ENCODE data around the gene SERTAD1.
"Not testable (repeated sequence)": the region's sequence is repeated elsewhere in the genome, so short reads cannot be mapped to it uniquely, and the experiment has no call there.

Gene SERTAD1

DNA sequence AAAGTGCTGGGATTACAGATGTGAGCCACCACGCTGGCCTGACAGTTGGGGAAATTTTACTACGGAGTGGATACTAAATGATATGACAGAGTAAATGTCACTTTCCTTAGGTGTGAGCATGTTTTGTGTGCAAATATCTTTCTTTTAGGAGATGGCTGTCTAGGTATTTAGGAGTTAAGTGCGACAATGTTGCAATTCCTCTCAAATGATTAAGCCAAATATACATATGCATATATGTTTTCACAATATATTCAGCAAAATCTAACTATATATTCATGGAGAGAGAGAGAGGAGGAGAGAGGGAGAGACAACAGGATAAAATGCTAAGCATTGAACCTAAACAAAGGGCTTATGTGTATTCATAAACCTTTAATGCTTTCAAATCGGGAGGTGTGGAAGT, 23.7 kb upstream of the SERTAD1 start:
- DNase-seq: no peak

DNA sequence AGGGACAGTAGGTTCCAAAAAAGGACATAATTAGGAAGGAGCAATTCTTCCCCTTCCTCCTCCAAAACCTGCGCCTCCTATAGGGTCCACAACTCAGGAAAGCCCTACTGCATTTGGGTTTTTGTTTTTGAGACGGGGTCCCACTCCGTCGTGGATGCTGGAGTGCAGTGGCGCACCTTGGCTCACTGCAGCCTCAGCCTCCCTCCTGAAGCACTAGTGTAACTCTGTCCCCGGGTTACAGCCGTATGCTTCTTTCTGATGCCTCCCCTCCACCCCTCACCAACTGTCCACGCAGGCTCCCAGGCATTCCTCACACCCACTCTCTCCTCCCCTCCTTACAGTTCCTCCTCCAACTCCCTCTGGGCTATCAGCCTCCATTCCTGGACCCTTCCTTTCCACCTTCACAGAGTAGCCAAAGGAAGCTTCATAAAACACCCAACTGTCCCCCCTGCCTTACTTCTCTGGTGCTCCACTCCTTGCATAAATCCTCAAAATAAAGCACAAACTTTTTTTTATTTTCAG, 20.5 kb upstream of the SERTAD1 start:
- DNase-seq: no peak

DNA sequence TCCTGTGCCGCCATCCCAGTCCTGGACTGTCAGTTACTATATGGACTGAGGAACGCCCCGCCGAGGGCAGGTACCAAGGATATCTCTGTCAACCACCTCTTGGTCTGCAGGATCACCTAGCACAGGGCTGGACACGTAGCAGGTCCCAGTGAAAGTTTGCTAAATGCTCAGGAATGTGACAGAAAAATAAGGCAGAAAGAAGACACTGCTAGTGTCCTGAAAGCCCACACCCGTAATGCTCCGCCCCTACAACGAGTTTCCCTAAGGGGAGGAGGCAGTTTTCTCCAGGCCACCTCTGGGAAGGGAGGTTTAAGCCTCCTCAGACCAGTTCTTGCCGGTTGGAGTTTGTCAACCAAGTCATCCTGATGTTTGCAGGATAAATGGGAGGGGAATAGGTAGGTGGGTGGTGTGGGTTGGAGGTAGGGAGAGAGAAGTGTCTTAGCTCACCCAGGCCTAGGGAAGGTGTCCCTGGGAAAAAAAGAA, 20.0 kb upstream of the SERTAD1 start:
- DNase-seq: no peak

DNA sequence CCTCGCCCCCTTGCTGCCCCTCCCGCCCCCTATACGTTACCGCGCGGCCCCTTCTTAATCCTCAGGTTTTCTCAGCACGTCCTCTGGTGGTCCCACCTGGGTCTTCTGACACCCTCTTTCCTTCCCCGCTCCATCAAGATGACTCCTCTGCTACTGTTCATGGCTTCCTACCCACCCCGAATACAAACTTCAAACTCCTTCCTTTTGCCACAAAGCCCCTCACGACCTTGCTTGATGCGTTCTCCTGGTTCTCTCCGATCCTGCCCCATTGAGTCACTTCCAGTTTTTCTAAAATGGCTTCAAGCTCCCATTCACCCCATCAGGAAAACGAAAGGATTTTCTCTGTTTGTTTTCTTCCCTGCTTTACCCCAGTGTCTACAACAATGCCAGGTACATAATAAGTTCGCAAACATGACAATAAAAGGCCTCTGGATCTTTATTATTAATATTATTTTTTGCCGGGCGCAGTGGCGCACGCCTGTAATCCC, 19.1 kb upstream of the SERTAD1 start:
- no peak for DNase-seq

DNA sequence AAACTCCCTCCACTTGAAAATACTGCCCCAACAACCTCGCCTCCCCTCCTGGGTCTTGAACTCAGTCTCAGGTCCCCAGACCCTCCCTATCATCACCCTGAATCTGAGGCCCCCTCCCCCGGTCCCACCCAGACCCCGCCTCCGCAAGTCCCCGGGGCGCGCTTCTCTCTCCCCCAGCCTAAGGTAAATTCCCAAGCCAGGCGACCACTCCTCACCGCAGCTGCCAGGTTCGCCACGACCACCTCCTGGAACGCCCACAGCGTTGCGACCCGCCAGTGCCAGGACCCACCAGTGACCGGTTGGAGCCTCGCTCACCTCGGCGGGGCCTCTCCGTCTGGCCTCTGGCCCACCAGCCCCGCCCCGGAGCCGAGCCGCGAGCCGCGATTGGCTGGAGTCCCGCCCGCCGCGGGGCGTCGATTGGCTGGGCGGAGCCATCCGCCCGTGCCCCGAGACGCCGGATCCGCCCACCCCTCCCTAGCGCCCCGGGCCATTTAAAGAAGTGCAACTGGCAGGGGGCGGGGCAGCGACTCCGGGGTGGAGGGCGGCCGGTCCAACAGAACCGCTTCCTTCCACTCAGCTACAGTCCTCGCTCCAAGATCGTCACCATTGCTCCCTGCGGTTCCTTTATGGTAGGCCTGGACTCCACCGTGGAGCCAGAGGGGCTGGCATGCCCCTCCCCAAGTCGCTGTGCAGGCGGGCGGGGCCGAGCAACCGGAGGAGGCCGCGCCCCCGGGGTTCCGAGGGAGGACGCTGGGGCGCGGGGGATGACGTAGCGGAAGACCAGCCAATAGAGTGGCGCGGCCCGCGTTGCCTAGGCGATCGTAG, 18.4 kb upstream of the SERTAD1 start, which contains the start of gene SERTAD3:
SERTAD3 (minus strand) TSS at position 336 of the 825 bp plus-strand sequence. CDS start 2,255 bp downstream, outside the sequence.
- DNase-seq: peak; percentile 90 to 92

DNA sequence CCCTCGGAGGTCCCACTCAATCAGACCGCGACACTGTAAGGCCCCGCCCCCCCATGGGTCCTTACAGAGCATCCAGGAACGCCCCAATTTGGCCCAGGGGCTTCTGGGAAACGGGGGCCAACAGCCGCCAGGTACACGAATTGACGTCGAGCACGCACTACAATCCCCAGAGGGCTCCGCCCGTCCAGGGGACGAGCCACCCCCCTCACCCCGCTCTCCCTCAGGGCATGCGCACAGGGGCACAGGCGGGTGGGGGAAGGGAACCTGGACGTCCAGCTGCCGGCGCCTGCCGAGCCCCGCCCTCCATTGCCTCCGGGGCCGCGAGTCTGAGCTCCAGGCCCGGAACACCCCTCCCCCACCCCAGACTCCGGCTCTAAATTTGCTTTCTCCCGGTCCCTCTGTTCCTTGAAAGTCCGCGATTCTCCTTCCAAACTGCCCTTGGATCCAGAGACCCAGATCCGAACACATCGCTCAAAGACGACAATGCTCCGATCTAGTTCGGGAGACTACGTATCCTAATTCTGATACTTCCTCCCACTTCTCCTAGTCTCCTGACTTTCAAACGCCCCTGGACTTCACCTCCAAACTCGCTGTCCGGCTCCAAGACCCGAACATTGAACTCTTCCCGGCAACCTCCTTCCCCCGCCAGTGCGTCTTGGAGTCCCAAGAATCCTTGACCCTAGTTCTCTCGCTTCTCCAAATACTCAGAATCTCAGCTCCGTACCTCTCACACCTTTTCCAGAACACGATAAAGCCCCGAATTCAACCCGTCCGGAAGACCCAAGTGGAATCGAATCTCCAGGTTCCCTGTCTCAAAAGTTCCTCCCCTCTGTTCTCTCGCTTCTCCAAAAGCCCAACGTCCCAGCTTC, 17.6 kb upstream of the SERTAD1 start:
- DNase-seq: peak; percentile 98 to 99

DNA sequence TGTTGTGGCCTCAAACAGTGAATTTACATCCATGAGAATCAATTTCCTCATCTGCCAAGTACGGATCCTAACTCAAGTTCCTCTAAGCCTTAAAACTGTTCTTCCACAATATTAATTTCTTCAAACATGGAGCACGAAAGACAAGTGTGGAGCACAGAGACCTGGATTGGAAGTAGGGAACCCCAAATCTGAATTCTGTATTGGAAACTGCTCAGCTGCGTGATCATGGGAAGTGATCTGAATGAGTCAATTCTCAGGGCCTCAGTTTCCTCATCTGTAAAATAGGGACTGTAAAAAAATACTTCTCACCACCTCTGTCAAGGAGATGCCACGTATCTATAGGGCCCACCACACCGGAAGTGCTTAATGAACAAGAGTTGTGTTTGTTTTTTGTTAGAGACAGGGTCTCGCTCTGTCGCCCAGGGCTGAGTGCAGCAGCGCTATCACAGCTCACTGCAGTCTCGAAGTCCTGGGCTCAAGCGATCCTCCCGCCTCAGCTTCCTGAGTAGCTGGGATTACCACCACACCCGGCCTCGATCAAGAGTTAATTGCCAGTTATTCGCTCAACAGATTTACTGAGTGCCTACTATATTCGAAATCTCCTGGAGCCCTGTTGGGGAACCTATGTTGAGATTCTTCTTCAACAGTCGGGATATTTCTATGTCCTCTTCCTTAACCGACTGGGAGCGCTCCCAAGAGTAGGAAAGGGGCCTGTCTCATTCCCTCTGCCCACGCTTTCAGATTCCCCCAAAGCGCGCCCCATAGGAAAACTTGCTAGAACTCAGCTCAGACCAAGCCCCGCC, 16.7 kb upstream of the SERTAD1 start:
- DNase-seq: no peak

DNA sequence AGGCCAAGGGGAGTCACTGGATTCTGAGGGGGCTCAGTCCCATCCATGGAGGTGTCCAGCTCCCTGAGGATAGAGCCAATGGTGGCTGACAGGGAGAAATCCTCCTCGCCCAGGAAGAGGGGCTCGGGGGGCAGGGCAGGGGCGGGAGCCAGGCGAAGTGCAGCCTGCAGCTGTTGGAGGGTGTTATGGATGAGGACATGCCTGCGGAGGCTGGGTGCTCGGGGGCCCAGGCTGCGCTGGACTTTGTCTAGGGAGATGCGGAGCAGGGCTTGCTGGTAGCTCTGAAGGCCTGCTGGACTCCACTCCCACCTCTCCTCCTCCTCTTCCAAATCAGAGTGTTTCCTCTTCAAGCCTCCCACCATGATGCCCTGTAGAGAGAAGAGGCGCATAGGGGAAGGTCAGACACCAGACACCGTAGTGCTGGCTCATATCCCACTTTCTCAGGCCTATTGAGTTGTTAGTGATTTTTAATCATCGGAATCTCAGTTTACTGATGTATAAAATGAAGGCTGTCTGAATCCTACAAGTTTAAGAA, 16.0 kb upstream of the SERTAD1 start:
- no peak for DNase-seq

DNA sequence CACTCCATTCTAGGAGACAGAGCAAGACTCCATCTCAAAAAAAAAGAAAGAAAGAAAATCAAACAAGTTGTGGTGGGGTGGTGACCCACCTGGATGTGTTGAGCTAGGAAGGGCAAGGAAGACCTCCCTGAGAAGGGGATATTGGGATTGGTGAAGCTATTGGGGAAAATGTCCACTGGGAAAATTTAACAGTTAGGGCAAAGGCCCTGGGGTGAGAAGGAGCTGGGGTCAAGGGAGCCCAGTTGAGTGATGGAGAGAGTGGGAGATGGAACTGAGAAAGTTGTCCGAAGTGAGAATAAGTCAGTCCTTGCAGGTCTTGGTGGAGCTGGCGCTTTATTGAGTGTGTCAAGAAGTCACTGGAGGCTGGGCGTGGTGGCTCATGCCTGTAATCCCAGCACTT, 12.5 kb upstream of the SERTAD1 start:
- no peak for DNase-seq

DNA sequence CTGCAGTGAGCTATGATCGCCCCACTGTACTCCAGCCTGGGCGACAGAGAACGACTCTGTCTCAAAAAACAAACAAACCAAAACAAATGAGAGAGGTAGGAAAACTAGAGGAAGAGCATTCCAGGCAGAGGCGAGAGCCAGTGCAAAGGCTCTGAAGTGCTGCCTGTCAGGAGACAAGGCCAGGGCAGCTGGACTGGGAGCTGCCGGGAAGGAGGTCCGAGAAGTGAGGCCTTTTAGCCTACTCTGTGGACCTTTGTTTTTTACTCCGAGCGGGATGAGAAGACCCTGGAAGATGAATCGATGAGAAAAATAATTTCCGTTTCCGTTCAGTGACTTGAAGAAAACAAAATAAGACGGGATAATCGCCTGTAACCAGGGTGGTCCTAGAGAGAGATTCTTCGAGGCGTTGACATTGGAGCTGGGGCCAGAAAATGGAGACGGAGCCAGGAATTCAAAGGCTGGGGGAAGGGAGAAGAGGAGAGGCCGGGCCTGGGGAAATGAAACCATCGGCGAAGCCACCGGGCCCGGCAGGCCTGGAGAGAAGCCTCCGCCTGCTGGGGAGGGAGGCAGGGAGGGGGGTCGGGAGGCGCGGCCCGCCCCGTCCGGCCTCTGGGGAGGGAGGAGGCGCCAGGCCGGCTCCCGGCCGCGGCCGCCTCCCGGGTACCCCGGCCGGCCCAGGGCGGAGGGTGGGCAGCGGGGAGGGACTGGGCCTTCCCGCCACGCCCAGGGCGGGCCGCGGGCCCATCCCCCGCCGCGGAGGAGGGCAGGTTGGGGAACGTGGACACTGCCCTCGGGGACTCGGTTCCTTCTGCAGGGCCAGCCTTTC, 7.8 kb upstream of the SERTAD1 start:
- peak; percentile 11 to 38 for DNase-seq

DNA sequence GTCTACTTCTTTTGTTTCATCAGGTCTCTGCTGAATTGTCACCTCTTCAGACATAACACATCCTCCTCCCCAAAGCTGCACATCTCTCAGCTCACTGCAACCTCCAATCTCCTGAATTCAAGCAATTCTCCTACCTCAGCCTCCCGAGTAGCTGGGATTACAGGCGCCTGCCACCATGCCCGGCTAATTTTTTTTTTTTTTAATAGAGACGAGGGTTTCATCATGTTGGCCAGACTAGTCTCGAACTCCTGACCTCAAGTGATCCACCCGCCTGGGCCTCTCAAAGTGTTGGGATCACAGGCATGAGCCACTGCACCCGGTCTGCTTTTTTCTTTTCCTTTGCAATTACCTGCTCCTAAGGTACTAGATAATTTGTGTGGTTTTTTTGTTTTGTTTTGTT, 7.0 kb upstream of the SERTAD1 start:
- DNase-seq: not testable (repeated sequence)

DNA sequence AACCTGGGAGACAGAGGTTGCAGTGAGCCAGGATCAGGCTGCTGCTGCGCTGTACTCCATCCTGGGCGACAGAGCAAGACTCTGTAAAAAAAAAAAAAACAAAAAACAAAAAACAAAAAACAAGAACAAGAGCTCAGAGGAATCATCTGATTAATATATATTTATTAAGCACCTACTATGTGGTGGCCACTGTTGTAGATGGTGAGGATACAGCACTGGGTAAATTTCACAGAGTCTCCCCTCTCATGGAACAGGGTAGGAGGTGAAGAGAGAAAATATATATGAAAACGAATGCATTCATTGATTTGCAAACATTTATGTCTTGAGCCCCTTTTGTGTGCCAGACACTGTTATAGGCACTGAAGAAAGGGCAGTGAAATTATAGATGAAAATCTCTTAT, 5.9 kb upstream of the SERTAD1 start:
- DNase-seq: no peak

DNA sequence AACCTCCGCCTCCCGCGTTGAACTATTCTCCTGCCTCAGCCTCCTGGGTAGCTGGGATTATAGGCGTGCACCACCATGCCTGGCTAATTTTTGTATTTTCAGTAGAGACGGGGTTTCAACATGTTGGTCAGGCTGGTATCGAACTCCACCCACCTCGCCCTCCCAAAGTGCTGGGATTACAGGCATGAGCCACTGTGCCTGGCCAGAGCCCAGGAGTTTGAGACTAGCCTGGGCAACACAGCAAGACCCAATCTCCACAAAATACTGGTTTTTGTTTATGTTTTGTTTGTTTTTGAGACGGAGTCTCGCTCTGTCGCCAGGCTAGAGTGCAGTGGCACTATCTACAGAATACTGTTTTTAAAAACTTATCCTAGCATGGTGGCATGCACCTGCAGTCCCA, 4.5 kb upstream of the SERTAD1 start:
- not testable (repeated sequence) for DNase-seq

DNA sequence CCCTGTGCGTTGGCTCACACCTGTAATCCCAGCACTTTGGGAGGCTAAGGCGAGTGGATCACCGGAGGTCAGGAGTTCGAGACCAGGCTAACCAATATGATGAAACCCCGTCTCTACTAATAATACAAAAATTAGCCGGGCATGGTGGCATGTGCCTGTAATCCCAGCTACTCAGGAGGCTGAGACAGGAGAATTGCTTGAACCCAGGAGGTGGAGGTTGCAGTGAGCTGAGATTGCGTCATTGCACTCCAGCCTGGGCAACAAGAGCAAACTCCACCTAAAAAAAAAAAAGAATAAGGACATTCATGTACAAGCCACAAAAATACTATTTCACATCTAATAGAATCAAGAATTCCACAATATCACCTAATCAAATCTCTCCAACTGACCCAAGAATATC, 2.4 kb upstream of the SERTAD1 start:
- not testable (repeated sequence) for DNase-seq

DNA sequence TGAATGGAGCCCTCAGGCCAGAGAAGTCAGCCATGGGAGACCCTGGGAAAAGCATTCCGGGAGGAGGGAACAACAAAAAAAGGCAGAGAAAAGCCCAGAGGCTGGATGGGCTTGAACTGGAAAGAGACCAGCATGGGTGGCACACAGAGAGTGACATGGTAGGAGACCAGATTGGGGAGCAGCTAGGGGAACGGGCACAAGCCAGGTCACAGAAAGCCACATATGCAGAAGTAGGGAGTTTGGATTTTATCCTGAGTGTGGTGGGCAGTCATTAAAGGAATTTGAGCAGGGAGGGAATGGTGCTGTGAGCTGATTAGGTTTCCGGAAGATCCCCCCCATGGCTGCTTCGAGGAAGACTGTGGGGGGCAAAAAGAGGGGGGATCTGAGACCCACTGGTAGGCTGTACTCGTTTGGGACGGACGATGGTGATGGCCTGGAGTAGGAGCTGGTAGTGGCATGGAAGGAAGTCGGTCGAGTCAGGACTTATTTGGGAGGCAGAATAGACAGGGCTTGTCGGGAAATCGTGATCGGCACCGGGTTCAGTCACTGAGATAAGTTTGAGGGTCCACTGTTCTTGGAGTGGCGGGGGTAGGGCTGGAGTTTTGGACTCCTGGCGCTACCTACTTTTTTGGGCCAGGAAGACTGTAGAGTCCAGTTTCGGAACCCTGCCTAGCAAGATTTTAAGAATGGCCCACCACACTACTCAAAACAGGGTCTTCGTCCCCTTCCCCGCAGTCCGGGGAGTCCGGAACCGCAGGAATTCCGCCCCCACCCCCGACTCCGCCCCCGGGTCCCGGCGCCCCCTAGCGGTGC, 949 bp downstream of the SERTAD1 start:
- DNase-seq: peak; percentile 29 to 41

DNA sequence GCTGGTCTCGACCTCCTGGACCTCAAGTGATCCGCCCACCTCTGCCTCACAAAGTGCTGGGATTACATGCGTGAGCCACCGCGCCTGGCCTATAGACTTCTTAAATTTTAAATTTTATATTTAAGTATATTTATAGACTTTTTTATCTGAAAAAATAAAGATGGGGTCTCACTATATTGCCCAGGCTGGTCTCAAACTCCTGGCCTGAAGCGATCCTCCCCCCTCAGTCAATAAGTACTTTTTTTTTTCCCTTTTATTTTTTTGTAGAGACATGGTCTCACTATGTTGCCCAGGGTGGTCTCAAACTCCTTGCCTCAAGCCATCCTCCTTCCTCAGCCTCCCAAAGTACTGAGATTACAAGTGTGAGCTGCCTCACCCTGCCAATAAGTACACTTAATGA, 1.9 kb downstream of the SERTAD1 start:
- DNase-seq: no peak

DNA sequence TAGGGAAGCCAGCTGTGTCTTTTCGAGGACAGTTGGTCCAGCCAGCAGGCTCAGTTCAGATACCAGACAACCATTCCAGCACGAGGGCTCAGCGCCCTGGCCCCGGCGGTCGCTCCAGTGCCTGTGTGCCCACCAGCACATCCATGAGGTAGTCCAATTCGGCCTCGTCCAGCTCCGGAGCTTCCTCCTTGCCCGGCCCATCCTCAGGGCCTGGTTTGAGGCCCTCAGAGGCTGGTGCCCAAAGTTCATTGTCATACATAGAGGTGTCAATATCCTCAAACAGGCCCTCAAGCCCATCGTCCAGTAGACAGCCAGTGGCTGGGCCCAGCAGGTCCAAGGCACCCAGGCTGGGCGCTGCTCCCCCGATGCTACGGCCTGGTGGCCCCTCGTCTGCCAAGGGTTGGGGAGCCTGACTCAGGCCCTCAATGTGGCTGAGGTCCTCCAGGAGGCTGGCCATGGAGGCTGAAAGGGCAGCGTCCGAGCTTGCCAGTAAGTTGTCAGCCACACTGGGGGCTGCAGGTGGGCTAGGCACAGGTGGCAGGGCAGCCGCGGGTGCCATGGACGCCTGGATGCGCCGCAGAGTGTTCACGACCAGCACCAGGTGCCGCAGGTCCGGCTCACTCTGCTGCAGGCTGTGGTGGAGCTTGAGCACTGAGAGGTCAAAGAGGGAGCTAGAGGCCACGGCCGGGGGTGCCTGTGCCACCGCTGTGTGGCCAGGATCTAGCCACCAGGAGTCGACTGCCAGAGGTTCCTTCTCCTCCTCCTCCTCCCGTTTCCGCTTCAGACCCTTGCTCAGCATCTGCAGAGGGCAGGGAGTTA, 2.8 kb downstream of the SERTAD1 start:
- no peak for DNase-seq

DNA sequence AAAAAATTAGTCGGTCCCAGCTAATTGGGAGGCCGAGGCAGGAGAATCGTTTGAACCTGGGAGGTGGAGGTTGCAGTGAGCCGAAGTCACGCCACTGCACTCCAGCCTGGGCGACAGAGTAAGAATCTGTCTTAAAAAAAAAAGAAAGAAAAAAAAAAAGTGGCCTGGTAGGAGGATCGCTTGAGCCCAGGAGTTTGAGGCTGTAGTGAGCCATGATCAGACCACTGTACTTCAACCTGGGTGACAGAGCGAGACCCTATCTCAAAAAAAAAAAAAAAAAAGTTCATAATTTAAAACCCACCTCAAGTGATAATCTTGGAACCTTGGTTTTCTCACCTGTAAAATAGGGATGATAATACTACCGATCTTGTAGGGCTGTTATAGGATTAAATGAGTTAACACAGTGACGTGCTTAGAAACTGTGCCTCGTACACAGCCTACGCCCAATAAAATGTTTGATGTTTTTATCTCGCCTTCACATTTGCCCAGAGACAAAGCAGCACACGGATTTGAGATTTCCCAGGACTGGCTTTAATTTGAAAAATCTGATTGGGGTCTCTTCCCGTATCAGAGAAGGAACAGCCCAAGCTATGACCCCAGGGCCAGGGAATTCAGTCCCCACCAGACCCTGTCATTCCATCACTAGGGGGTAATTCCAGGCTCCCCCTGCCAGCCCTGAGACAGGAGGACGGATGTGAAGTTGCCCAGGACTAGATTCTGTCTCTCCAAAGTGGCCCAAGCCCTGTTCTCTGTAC, 3.6 kb downstream of the SERTAD1 start:
- no peak for DNase-seq

All from Kasumi-1 (cell line).